ENCODE data around the gene HTR1E. TPM values are rescaled to one million over a fixed set of nuclear protein-coding genes. Genes with fewer than 3 reads are reported as not detected.

Gene HTR1E
- total and polyA plus RNA-seq, 10 of the 15 experiments (the other 5 are each of a cell fraction or from before 2014, with no cell fraction given) = not detected

- TF ChIP-seq CEBPZ (IDR thresholded peaks at IDR 0.05; ENCODE audit: low read depth, low read length) (no peak), ZNF687 (IDR thresholded peaks at IDR 0.05) (no peak), EP300 (IDR thresholded peaks at IDR 0.05; ENCODE audit: borderline replicate concordance in 1 of 2, control insufficient read depth in 1 of 2, low read depth in 2 of 2, low read length in 2 of 2) (no peak), PAX5 (IDR thresholded peaks at IDR 0.05; ENCODE audit: borderline replicate concordance, low read depth, low read length) (no peak), GATAD2B (conservative IDR thresholded peaks at IDR 0.05; ENCODE audit: low read depth) (no peak), CBFB (IDR thresholded peaks at IDR 0.05; ENCODE audit: low read depth) (no peak)
- TF ChIP-seq, protein P1, sequence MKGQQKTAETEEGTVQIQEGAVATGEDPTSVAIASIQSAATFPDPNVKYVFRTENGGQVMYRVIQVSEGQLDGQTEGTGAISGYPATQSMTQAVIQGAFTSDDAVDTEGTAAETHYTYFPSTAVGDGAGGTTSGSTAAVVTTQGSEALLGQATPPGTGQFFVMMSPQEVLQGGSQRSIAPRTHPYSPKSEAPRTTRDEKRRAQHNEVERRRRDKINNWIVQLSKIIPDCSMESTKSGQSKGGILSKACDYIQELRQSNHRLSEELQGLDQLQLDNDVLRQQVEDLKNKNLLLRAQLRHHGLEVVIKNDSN (IDR thresholded peaks at IDR 0.05; ENCODE audit: borderline replicate concordance, extremely low read length, insufficient read depth, low read depth, low read length) = no peak
- TF ChIP-seq, protein P2, sequence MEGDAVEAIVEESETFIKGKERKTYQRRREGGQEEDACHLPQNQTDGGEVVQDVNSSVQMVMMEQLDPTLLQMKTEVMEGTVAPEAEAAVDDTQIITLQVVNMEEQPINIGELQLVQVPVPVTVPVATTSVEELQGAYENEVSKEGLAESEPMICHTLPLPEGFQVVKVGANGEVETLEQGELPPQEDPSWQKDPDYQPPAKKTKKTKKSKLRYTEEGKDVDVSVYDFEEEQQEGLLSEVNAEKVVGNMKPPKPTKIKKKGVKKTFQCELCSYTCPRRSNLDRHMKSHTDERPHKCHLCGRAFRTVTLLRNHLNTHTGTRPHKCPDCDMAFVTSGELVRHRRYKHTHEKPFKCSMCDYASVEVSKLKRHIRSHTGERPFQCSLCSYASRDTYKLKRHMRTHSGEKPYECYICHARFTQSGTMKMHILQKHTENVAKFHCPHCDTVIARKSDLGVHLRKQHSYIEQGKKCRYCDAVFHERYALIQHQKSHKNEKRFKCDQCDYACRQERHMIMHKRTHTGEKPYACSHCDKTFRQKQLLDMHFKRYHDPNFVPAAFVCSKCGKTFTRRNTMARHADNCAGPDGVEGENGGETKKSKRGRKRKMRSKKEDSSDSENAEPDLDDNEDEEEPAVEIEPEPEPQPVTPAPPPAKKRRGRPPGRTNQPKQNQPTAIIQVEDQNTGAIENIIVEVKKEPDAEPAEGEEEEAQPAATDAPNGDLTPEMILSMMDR (IDR thresholded peaks at IDR 0.05 in 2 of 3, conservative IDR thresholded peaks at IDR 0.05 in 1 of 3; ENCODE audit: control insufficient read depth in 2 of 3, extremely low read depth in 1 of 3, insufficient read depth in 1 of 3, low read depth in 3 of 3, low read length in 3 of 3) = no peak
These were observed 40.9 kb downstream of the HTR1E start (continued) for GRCh38 chr6:86978251-86978650.

Data from GM12878 (cell line).